Activated naive CD4-positive, alpha-beta T cell treated with anti-CD3 and anti-CD28 coated beads, Interleukin-2, amount 10 ng/mL, durations not matched to agents 7 days and 5 days (primary cell): ENCODE data around the gene RALB.

ENCODE experiments used
- CTCF ChIA-PET: fragments of 350-600 bp; sonication (Branson Sonifier 250); formaldehyde crosslinking; loops from one replicate; lab custom pipeline; 2021; ENCODE audit warnings: antibody characterized with exemption; lab: Charles Lee
- DNase-seq: peaks from one replicate; pipeline ENCODE4 v3.0.0-alpha.2; 2020
- H3K27ac Mint-ChIP-seq: one replicate; pipeline ENCODE4 v1.8.0; 2021; ENCODE audit warnings: mild to moderate bottlenecking, moderate library complexity, mixed read lengths
- H3K27me3 Mint-ChIP-seq: one replicate; pipeline ENCODE4 v1.8.0; 2021; ENCODE audit warnings: mild to moderate bottlenecking, mixed read lengths
- H3K36me3 Mint-ChIP-seq: one replicate; pipeline ENCODE4 v1.8.0; 2021; ENCODE audit warnings: mixed read lengths
- H3K4me1 Mint-ChIP-seq: one replicate; pipeline ENCODE4 v1.8.0; 2021; ENCODE audit warnings: mixed read lengths
- H3K4me3 Mint-ChIP-seq: one replicate; pipeline ENCODE4 v1.8.0; 2021; ENCODE audit warnings: mild to moderate bottlenecking, moderate library complexity, mixed read lengths
- H3K9me3 Mint-ChIP-seq: one replicate; pipeline ENCODE4 v1.8.0; 2021; ENCODE audit warnings: mixed read lengths

The RALB gene

GRCh38 chr2:120269816-120270215 is 17.2 kb downstream of the RALB start:
- no peaks in the 10 kb centered on the region for H3K27me3 Mint-ChIP-seq
- H3K27ac Mint-ChIP-seq, result no peak overlapping the region
- peaks cover 9% of the 10 kb centered on the region for H3K9me3 Mint-ChIP-seq
- no peak overlapping the region for H3K4me3 Mint-ChIP-seq
- CTCF ChIA-PET, result interaction anchor here (0.7 kb wide), 2 partner anchors 8 to 94 kb away, joined by 3 read pairs; no protein-coding TSS in a partner anchor
- no peak for DNase-seq
- H3K4me1 Mint-ChIP-seq, result peaks cover 53% of the 10 kb centered on the region
- H3K36me3 Mint-ChIP-seq, result peaks cover 65% of the 10 kb centered on the region

DNA sequence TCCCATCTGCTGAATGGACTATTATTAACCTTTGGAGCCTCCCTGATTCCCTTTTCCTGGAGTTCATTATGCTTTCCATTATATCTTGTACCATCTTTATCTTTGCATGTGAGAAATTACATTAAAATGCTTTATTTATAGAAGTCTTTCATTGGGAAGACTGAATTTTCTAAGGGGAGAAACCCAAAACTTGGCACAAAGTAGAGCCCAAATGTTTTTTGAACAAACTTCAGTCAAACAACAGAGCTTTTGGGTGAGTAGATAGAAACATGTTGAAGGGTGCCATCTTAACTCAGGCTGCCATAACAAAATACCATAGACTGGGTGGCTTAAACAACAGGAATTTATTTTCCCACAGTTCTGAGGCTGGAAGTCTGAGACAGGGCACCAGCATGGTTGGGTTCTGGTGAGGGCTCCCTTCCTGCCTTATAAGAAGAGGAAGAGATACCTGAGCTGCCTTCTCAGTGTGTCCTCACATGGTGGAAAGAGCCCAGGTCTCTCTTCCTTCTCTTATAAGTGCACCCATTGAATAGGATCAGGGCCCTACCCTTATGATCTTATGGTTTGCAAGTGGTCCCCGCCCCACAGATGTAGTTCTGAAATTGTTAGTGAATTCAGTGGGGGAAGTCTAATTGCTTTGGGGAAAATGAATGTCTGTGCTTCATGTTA is 19.2 kb downstream of the RALB start:
- Mint-ChIP-seq H3K36me3 (peaks cover 67% of the 10 kb centered on the region), H3K27me3 (no peaks in the 10 kb centered on the region), H3K4me1 (peaks cover 44% of the 10 kb centered on the region), H3K27ac (no peak overlapping the region), H3K4me3 (no peak overlapping the region), H3K9me3 (peaks cover 16% of the 10 kb centered on the region)
- no peak for DNase-seq
- CTCF ChIA-PET, result interaction anchor here (0.7 kb wide), 1 partner anchor 12 kb away, joined by 3 read pairs; no protein-coding TSS in a partner anchor

GRCh38 chr2:120272763-120273481 is 20.3 kb downstream of the RALB start:
- Mint-ChIP-seq H3K36me3 (peaks cover 61% of the 10 kb centered on the region), H3K27me3 (no peaks in the 10 kb centered on the region), H3K4me3 (no peak overlapping the region), H3K9me3 (peaks cover 16% of the 10 kb centered on the region), H3K4me1 (peaks cover 42% of the 10 kb centered on the region), H3K27ac (no peak overlapping the region)
- no peak for DNase-seq
- CTCF ChIA-PET, result no interaction called here

DNA sequence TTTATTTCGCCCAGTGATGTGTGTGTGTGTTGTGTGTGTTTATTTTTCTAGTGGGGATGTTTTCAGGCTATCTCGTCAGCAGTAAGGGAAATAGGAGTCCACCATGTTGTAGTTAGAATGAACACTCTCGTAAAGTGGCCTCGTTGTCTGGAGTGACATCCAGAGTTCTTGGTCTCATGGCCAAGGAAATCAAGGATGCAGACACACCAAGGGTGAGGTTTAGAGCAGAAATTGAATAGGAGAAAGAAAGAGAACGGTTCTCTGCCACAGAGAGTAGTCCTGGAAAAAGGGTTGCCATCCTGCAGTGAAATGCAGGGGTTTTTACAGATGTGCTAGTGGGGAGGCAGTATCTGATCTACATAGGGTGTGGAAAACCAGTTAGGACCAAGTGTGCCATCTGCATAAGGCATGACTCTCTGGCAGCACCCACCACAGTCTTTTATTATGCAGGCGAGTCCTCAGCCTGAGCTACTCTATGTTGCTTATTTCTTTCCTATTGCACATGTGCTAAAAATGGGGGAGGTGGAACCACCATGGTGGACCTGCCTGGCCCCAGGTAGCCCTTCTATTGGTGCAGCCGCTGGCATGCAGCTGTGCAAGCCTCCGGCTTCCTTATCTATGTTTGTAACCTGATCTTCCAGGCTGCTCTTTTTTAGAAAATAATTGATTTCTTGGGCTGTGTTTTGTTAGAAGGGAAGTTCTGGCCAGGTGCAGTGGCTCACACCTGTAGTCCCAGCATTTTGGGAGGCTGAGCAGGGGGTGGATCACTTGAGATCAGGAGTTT is 23.2 kb downstream of the RALB start:
- CTCF ChIA-PET, result no interaction called here
- no peak overlapping the region for H3K27ac Mint-ChIP-seq

DNA sequence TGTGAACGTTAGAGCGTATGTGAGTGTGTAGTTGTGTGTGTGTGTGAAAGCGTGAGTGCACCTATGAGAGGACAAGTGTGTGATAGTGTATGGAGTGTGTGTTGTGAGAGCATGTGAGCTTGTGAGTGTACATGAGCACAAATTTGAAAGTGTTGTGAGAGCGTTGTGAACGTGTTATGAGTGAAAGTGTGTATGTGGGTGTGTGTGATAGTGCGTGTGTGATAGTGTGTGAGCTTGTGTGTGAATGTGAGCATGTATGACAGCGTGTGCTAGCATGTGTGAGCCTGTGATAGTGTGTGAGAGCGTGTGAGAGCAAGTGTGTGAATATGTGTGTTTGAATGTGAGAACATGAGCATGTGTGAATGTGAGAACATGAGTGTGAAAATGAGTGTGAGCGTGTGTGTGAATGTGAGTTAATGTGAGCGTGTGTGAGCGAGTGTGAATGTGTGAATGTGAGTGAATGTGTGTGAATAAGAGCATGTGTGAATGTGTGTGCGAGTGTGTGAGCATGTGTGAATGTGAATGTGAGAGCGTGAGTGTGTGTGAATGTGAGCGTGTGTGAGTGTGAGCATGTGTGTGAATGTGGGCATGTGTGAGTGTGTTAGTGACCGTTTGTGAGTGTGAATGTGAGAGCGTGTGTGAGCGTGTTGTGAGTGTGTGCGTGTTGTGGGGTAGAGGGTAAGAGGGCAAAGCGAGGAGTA is 25.0 kb downstream of the RALB start:
- H3K36me3 Mint-ChIP-seq, result peaks cover 54% of the 10 kb centered on the region
- no peaks in the 10 kb centered on the region for H3K27me3 Mint-ChIP-seq
- H3K4me1 Mint-ChIP-seq, result peaks cover 15% of the 10 kb centered on the region
- H3K4me3 Mint-ChIP-seq, result no peak overlapping the region
- no peak for DNase-seq
- H3K27ac Mint-ChIP-seq, result no peak overlapping the region
- CTCF ChIA-PET, result interaction anchor here (0.5 kb wide), 1 partner anchor 8 kb away, joined by 3 read pairs; no protein-coding TSS in a partner anchor
- H3K9me3 Mint-ChIP-seq, result peaks cover 12% of the 10 kb centered on the region

More for the DNA sequence above, 23.2 kb downstream of the RALB start:
- H3K36me3 Mint-ChIP-seq, result peaks cover 58% of the 10 kb centered on the region
- no peak for DNase-seq
- peaks cover 15% of the 10 kb centered on the region for H3K9me3 Mint-ChIP-seq
- no peak overlapping the region for H3K4me3 Mint-ChIP-seq
- H3K4me1 Mint-ChIP-seq, result peaks cover 24% of the 10 kb centered on the region
- H3K27me3 Mint-ChIP-seq, result no peaks in the 10 kb centered on the region

DNA sequence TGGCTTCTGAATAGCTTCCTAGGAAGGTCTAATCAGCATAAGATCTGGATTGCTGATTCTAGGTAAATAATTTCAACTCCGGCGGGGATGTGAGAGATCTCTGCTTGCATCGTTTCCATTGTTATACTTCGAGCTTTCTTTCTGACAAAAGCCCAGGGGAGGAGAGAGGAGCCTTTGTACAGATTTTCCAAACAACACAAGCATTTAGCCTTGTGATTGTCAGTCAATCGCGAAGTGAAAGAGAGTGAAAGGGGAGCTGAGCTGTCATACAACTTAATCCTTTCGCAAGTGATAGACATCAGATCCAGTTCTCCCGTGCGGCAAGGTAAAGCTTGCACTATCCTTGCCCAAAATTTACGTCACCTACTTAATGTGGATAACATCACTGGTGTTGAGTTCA is 26.2 kb downstream of the RALB start:
- CTCF ChIA-PET, result no interaction called here
- no peak for DNase-seq
- Mint-ChIP-seq H3K36me3 (peaks cover 53% of the 10 kb centered on the region), H3K9me3 (peaks cover 9% of the 10 kb centered on the region), H3K4me3 (no peak overlapping the region), H3K27ac (no peak overlapping the region), H3K4me1 (peaks cover 15% of the 10 kb centered on the region), H3K27me3 (no peaks in the 10 kb centered on the region)

GRCh38 chr2:120279708-120280107 is 27.1 kb downstream of the RALB start:
- Mint-ChIP-seq H3K4me3 (no peak overlapping the region), H3K27me3 (no peaks in the 10 kb centered on the region), H3K4me1 (peaks cover 11% of the 10 kb centered on the region), H3K9me3 (peaks cover 9% of the 10 kb centered on the region), H3K36me3 (peaks cover 53% of the 10 kb centered on the region), H3K27ac (no peak overlapping the region)
- CTCF ChIA-PET, result interaction anchor here (0.7 to 0.9 kb wide), 2 partner anchors 14 to 34 kb away, joined by 3 read pairs; no protein-coding TSS in a partner anchor
- no peak for DNase-seq

GRCh38 chr2:120283649-120284048 is 31.0 kb downstream of the RALB start:
- Mint-ChIP-seq H3K27ac (no peak overlapping the region), H3K9me3 (peaks cover 2% of the 10 kb centered on the region), H3K4me3 (no peak overlapping the region), H3K4me1 (peaks cover 43% of the 10 kb centered on the region), H3K27me3 (no peaks in the 10 kb centered on the region), H3K36me3 (peaks cover 67% of the 10 kb centered on the region)
- no peak for DNase-seq
- CTCF ChIA-PET, result interaction anchor here (0.7 to 2.0 kb wide), 7 partner anchors 12 to 76 kb away, joined by 3 to 9 read pairs (median 3); no protein-coding TSS in a partner anchor

DNA sequence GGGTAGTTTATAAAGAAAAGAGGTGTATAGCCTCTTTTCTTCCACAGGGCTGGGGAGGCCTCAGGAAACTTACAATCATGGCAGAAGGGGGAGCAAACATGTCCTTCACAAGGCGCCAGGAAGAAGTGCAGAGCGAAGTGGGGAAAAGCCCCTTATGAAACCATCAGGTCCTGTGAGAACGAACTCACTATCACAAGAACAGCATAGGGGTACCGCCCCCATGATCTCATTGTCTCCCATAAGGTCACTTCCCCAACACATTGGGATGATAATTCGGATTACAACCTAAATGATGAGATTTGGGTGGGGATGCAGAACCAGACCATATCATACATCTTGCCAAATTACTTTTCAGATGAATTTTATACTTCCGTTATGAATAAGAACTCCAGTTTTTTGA is 32.4 kb downstream of the RALB start:
- CTCF ChIA-PET, result no interaction called here
- Mint-ChIP-seq H3K36me3 (peaks cover 67% of the 10 kb centered on the region), H3K27me3 (no peaks in the 10 kb centered on the region), H3K4me3 (no peak overlapping the region), H3K4me1 (peaks cover 56% of the 10 kb centered on the region), H3K27ac (no peak overlapping the region), H3K9me3 (no peaks in the 10 kb centered on the region)
- no peak for DNase-seq

DNA sequence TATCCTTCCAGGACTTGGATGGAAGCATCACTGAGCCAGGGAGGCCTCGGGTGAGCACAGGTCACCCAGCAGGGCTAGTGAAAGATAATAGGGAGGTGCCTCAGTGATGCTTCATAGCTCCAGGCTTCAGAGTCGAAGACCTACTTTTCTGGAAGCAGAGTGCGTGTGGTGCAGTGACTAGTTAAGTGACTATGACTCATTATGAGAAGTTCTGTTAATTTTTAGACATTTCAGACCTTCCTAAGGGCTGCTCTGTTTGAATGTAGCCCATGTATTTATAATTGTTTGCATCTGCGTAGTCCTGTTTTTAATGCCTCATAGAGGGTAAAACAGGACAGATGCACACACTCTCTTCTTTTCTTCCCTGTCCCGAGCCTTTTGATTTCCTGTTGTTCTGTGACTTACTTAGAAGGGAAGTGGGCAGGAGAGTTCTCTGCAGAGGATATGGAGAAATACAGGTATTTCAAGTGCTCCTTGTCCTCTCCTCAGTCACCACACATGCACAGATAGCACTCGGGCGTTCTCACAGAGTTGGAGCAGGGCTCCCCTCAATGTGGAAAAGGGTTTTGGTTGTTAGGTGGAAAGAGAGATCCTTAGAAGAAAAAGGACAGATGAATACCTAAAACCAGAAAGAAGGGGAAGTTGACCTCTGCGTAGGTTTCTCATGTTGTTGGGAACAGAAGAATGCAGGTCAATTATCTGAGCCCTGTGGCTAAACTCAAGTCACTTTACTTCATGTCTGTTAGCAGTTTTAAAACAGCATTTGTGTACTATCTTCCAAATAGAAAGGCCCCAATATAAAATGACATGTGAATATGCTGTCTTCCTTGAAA is 34.7 kb downstream of the RALB start:
- Mint-ChIP-seq H3K4me3 (peak overlapping the region; percentile 49), H3K9me3 (no peaks in the 10 kb centered on the region), H3K27me3 (no peaks in the 10 kb centered on the region), H3K4me1 (peaks cover 77% of the 10 kb centered on the region), H3K36me3 (peaks cover 74% of the 10 kb centered on the region), H3K27ac (peak overlapping the region; percentile 92)
- peak; percentile 30 for DNase-seq
- CTCF ChIA-PET, result no interaction called here

- Mint-ChIP-seq H3K27ac (peak overlapping the region; percentile 92), H3K27me3 (no peaks in the 10 kb centered on the region), H3K4me3 (peak overlapping the region; percentile 49), H3K36me3 (peaks cover 73% of the 10 kb centered on the region), H3K9me3 (no peaks in the 10 kb centered on the region), H3K4me1 (peaks cover 77% of the 10 kb centered on the region)
- no peak for DNase-seq
- CTCF ChIA-PET, result no interaction called here
Measured at GRCh38 chr2:120288016-120288373, 35.3 kb downstream of the RALB start.

- peaks cover 90% of the 10 kb centered on the region for H3K4me1 Mint-ChIP-seq
- peak overlapping the region; percentile 22 for H3K27ac Mint-ChIP-seq
- no peaks in the 10 kb centered on the region for H3K27me3 Mint-ChIP-seq
- no peak for DNase-seq
- H3K36me3 Mint-ChIP-seq, result peaks cover 79% of the 10 kb centered on the region
- H3K4me3 Mint-ChIP-seq, result no peak overlapping the region
- H3K9me3 Mint-ChIP-seq, result no peaks in the 10 kb centered on the region
- CTCF ChIA-PET, result no interaction called here
Measured at GRCh38 chr2:120289221-120289906, 36.7 kb downstream of the RALB start.
